ENCODE results near the gene EIF1.
A peak's percentile ranks its signal among the peaks of the same experiment; 100 is the strongest.
"Not testable (repeated sequence)": the region's sequence is repeated elsewhere in the genome, so short reads cannot be mapped to it uniquely, and the experiment has no call there.

EIF1 gene

GRCh38 chr17:41688641-41689496, at the start of gene EIF1:
EIF1 (plus strand) TSS chr17:41688885; CDS start chr17:41689039, 154 bp downstream.
- TF ChIP-seq CTCF (conservative IDR thresholded peaks at IDR 0.05; ENCODE audit: low read depth, low read length): no peak
- H3K4me3 ChIP-seq (ENCODE audit: low read depth, low read length): peak within 1 kb of the TSS; percentile 96

GRCh38 chr17:41638941-41639340, 49.7 kb upstream of the EIF1 start:
- no peak for TF ChIP-seq CTCF (conservative IDR thresholded peaks at IDR 0.05; ENCODE audit: low read depth, low read length)
- no peak for DNase-seq (ENCODE audit: low read depth)
- no peak overlapping the region for H3K4me3 ChIP-seq (ENCODE audit: low read depth, low read length)

More at GRCh38 chr17:41688641-41689496, at the start of gene EIF1:
- DNase-seq (ENCODE audit: low read depth): peak; percentile 100

GRCh38 chr17:41639492-41640473, 48.9 kb upstream of the EIF1 start:
- DNase-seq (ENCODE audit: low read depth): no peak
- TF ChIP-seq CTCF (conservative IDR thresholded peaks at IDR 0.05; ENCODE audit: low read depth, low read length): no peak
- H3K4me3 ChIP-seq (ENCODE audit: low read depth, low read length): no peak overlapping the region

- DNase-seq (ENCODE audit: low read depth); H3K4me3 ChIP-seq (ENCODE audit: low read depth, low read length): not testable (repeated sequence)
Observed at GRCh38 chr17:41640596-41640995, 48.1 kb upstream of the EIF1 start.

- DNase-seq (ENCODE audit: low read depth): no peak
- no peak overlapping the region for H3K4me3 ChIP-seq (ENCODE audit: low read depth, low read length)
- no peak for TF ChIP-seq CTCF (conservative IDR thresholded peaks at IDR 0.05; ENCODE audit: low read depth, low read length)
Observed at GRCh38 chr17:41642252-41643156, 46.2 kb upstream of the EIF1 start.

- DNase-seq (ENCODE audit: low read depth): no peak
- H3K4me3 ChIP-seq (ENCODE audit: low read depth, low read length): no peak overlapping the region
- no peak for TF ChIP-seq CTCF (conservative IDR thresholded peaks at IDR 0.05; ENCODE audit: low read depth, low read length)
Observed at GRCh38 chr17:41647038-41647813, 41.5 kb upstream of the EIF1 start.
